ENCODE measurements around the gene TBCC.

The TBCC gene

GRCh38 chr6:42764911-42765648 lies 19.2 kb upstream of the TBCC start:
- TF ChIP-seq EZH2phosphoT487 (IDR thresholded peaks at IDR 0.05; ENCODE audit: low read depth): no peak
- TF ChIP-seq CTCF (IDR thresholded peaks at IDR 0.05; ENCODE audit: low read depth, low read length): no peak
- Histone ChIP-seq H4K20me1 (ENCODE audit: insufficient read depth, low read length) (no peaks in the 10 kb centered on the region), H3K4me2 (ENCODE audit: low read length) (no peak overlapping the region), H3K79me2 (ENCODE audit: low read length) (no peaks in the 10 kb centered on the region), H3K9me3 (ENCODE audit: insufficient read depth, low read length) (no peaks in the 10 kb centered on the region), H3K9ac (ENCODE audit: low read length) (no peak overlapping the region), H3K27me3 (ENCODE audit: low read depth, low read length) (no peaks in the 10 kb centered on the region), H3K4me3 (ENCODE audit: low read length) (no peak overlapping the region), H3K36me3 (replicated peaks; ENCODE audit: low read depth, low read length) (peaks cover 3% of the 10 kb centered on the region), H3K4me1 (ENCODE audit: low read length) (no peaks in the 10 kb centered on the region), H3K27ac (ENCODE audit: low read length) (no peak overlapping the region), H2AFZ (ENCODE audit: low read depth, low read length) (no peak overlapping the region)

DNA sequence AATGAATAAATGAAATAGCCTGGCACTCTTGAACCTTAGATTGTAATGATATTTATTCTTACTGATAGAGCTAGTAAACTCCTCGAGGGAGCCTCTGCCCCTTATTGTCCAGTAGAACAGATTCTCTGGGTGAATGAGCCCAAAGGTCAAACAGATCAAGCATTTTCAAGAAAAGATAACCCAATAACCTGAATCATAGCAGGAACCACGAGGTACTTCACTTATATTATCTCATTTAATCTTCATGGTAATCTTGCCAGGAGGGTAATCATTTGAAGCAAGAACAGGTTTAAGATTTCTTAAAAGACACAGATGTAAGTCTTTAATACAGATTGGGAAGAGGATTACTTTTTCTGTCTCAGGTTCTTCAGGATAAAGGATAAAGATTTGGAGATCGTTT lies 17.0 kb upstream of the TBCC start:
- no peaks in the 10 kb centered on the region for H3K79me2 ChIP-seq (ENCODE audit: low read length)
- no peaks in the 10 kb centered on the region for H3K4me1 ChIP-seq (ENCODE audit: low read length)
- H3K36me3 ChIP-seq (replicated peaks; ENCODE audit: low read depth, low read length): peaks cover 3% of the 10 kb centered on the region
- H3K27ac ChIP-seq (ENCODE audit: low read length): no peak overlapping the region
- H3K4me2 ChIP-seq (ENCODE audit: low read length): no peak overlapping the region
- TF ChIP-seq CTCF (IDR thresholded peaks at IDR 0.05; ENCODE audit: low read depth, low read length): no peak
- no peak for TF ChIP-seq EZH2phosphoT487 (IDR thresholded peaks at IDR 0.05; ENCODE audit: low read depth)
- H3K27me3 ChIP-seq (ENCODE audit: low read depth, low read length): no peaks in the 10 kb centered on the region
- H4K20me1 ChIP-seq (ENCODE audit: insufficient read depth, low read length): no peaks in the 10 kb centered on the region
- no peaks in the 10 kb centered on the region for H3K9me3 ChIP-seq (ENCODE audit: insufficient read depth, low read length)
- H3K4me3 ChIP-seq (ENCODE audit: low read length): no peak overlapping the region
- no peak overlapping the region for H3K9ac ChIP-seq (ENCODE audit: low read length)
- H2AFZ ChIP-seq (ENCODE audit: low read depth, low read length): no peak overlapping the region

GRCh38 chr6:42762426-42762859 lies 16.5 kb upstream of the TBCC start:
- H3K9me3 ChIP-seq (ENCODE audit: insufficient read depth, low read length): no peaks in the 10 kb centered on the region
- no peak overlapping the region for H3K4me3 ChIP-seq (ENCODE audit: low read length)
- H3K9ac ChIP-seq (ENCODE audit: low read length): no peak overlapping the region
- H3K36me3 ChIP-seq (replicated peaks; ENCODE audit: low read depth, low read length): peaks cover 2% of the 10 kb centered on the region
- no peaks in the 10 kb centered on the region for H3K4me1 ChIP-seq (ENCODE audit: low read length)
- no peak overlapping the region for H2AFZ ChIP-seq (ENCODE audit: low read depth, low read length)
- no peaks in the 10 kb centered on the region for H3K79me2 ChIP-seq (ENCODE audit: low read length)
- no peak for TF ChIP-seq CTCF (IDR thresholded peaks at IDR 0.05; ENCODE audit: low read depth, low read length)
- TF ChIP-seq EZH2phosphoT487 (IDR thresholded peaks at IDR 0.05; ENCODE audit: low read depth): no peak
- H3K27ac ChIP-seq (ENCODE audit: low read length): no peak overlapping the region
- H3K27me3 ChIP-seq (ENCODE audit: low read depth, low read length): no peaks in the 10 kb centered on the region
- H3K4me2 ChIP-seq (ENCODE audit: low read length): no peak overlapping the region
- no peaks in the 10 kb centered on the region for H4K20me1 ChIP-seq (ENCODE audit: insufficient read depth, low read length)

GRCh38 chr6:42761287-42762067 lies 15.6 kb upstream of the TBCC start:
- no peak overlapping the region for H3K4me3 ChIP-seq (ENCODE audit: low read length)
- TF ChIP-seq CTCF (IDR thresholded peaks at IDR 0.05; ENCODE audit: low read depth, low read length) (no peak), EZH2phosphoT487 (IDR thresholded peaks at IDR 0.05; ENCODE audit: low read depth) (no peak)

More at GRCh38 chr6:42761287-42762067, 15.6 kb upstream of the TBCC start:
- Histone ChIP-seq H4K20me1 (ENCODE audit: insufficient read depth, low read length) (no peaks in the 10 kb centered on the region), H2AFZ (ENCODE audit: low read depth, low read length) (no peak overlapping the region), H3K36me3 (replicated peaks; ENCODE audit: low read depth, low read length) (no peaks in the 10 kb centered on the region), H3K27me3 (ENCODE audit: low read depth, low read length) (no peaks in the 10 kb centered on the region), H3K4me2 (ENCODE audit: low read length) (no peak overlapping the region), H3K79me2 (ENCODE audit: low read length) (no peaks in the 10 kb centered on the region), H3K4me1 (ENCODE audit: low read length) (no peaks in the 10 kb centered on the region), H3K9ac (ENCODE audit: low read length) (no peak overlapping the region), H3K9me3 (ENCODE audit: insufficient read depth, low read length) (no peaks in the 10 kb centered on the region), H3K27ac (ENCODE audit: low read length) (no peak overlapping the region)

Data from OCI-LY3 (cell line).